Prostate gland (tissue), 2 donors: ENCODE data around the gene AOAH.

Experiments
- POLR2A ChIP-seq: fragments of 450-650 bp; IDR thresholded peaks from one replicate; pipeline ENCODE4 v1.6.1; 2016; ENCODE audit warnings: antibody characterized with exemption, mild to moderate bottlenecking
- TF ChIP-seq, protein P1 (sequence below), 4 experiments: fragments of 200-600 bp in 2 of 4; fragments of 450-650 bp in 2 of 4; sonication (generic) in 2 of 4; IDR thresholded peaks; 1 replicate in 3 of 4; 2 replicates in 1 of 4; pipeline ENCODE4 v1.5.1; 2016 to 2019; ENCODE audit warnings: antibody characterized with exemption in 4 of 4, mild to moderate bottlenecking in 2 of 4, moderate library complexity in 2 of 4

DNA sequence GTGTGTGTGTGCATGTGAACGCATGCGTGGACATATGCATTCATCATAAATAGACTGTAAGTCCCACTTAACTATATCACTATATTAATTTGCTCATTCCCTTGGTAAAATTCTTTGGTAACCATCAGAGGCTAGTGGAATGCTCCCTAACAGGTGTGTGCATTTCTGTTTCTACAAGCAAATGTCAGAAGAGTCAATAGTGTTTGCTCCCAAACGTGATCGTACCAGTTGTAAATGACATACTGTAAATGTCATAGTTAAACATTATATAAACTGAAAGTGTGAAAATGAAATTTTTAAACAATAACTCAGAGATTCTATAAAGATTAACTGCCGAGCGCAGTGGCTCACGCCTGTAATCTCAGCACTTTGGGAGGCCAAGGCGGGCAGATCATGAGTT, 240.0 kb downstream of the AOAH start:
- TF ChIP-seq, protein P1, sequence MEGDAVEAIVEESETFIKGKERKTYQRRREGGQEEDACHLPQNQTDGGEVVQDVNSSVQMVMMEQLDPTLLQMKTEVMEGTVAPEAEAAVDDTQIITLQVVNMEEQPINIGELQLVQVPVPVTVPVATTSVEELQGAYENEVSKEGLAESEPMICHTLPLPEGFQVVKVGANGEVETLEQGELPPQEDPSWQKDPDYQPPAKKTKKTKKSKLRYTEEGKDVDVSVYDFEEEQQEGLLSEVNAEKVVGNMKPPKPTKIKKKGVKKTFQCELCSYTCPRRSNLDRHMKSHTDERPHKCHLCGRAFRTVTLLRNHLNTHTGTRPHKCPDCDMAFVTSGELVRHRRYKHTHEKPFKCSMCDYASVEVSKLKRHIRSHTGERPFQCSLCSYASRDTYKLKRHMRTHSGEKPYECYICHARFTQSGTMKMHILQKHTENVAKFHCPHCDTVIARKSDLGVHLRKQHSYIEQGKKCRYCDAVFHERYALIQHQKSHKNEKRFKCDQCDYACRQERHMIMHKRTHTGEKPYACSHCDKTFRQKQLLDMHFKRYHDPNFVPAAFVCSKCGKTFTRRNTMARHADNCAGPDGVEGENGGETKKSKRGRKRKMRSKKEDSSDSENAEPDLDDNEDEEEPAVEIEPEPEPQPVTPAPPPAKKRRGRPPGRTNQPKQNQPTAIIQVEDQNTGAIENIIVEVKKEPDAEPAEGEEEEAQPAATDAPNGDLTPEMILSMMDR (IDR thresholded peaks at IDR 0.05), result no peak
- TF ChIP-seq POLR2A, result no peak
